Caco-2 (cell line): Measurements from ENCODE around the gene PVR. TPM values are rescaled to one million over a fixed set of nuclear protein-coding genes. Genes with fewer than 3 reads are reported as not detected.

ENCODE experiments used
- BruUV-seq: library from RNA; stranded (reverse); fragments of 400-500 nt; replicated peaks from 2 replicates; lab custom pipeline; 2021; lab: Mats Ljungman, UMichigan
- CTCF ChIA-PET: fragments of 300-600 bp; sonication (Branson Sonifier 250); formaldehyde crosslinking; loops from one replicate; lab custom pipeline; 2022; ENCODE audit warnings: antibody characterized with exemption; lab: Charles Lee
- POLR2A ChIA-PET: fragments of 300-600 bp; sonication (Branson Sonifier 250); formaldehyde crosslinking; loops from one replicate; lab custom pipeline; 2022; ENCODE audit warnings: antibody characterized with exemption; lab: Charles Lee
- DNase-seq, 2 experiments: peaks; one replicate each; pipeline versions ENCODE4 v3.0.0 to v3.0.0-alpha.2; 2020 to 2022
- H3K27me3 ChIP-seq: replicated peaks from 2 replicates; pipeline ENCODE4 v1.6.0; 2011; ENCODE audit warnings: low read length; ENCODE audit not compliant: control insufficient read depth, insufficient read depth
- H3K36me3 ChIP-seq: 2 replicates; pipeline ENCODE4 v1.5.1; 2011; ENCODE audit warnings: low read length; ENCODE audit not compliant: control insufficient read depth, insufficient read depth
- H3K4me1 ChIP-seq: fragments of 250-450 bp; sonication (Bioruptor Pico); 2 replicates; pipeline ENCODE4 v1.5.1; 2020; ENCODE audit warnings: mild to moderate bottlenecking
- H3K4me3 ChIP-seq: 2 replicates; pipeline ENCODE4 v1.5.1; 2011; ENCODE audit warnings: low read depth, mild to moderate bottlenecking, control low read depth, low read length
- H3K9me3 ChIP-seq: fragments of 250-450 bp; sonication (Bioruptor Pico); 2 replicates; pipeline ENCODE4 v1.5.1; 2020; ENCODE audit warnings: mild to moderate bottlenecking, moderate library complexity
- H3K27ac Mint-ChIP-seq: one replicate; pipeline ENCODE4 v1.8.0; 2022; ENCODE audit warnings: mixed read lengths; ENCODE audit not compliant: unreplicated experiment
- H3K27me3 Mint-ChIP-seq: one replicate; pipeline ENCODE4 v1.8.0; 2022; ENCODE audit warnings: mixed read lengths; ENCODE audit not compliant: insufficient read depth, unreplicated experiment
- H3K36me3 Mint-ChIP-seq: one replicate; pipeline ENCODE4 v1.8.0; 2022; ENCODE audit warnings: mild to moderate bottlenecking, mixed read lengths; ENCODE audit not compliant: insufficient read depth, unreplicated experiment
- H3K4me1 Mint-ChIP-seq: one replicate; pipeline ENCODE4 v1.8.0; 2022; ENCODE audit warnings: low read depth, mixed read lengths; ENCODE audit not compliant: unreplicated experiment
- H3K4me3 Mint-ChIP-seq: one replicate; pipeline ENCODE4 v1.8.0; 2022; ENCODE audit warnings: mild to moderate bottlenecking, moderate library complexity, mixed read lengths; ENCODE audit not compliant: unreplicated experiment
- H3K9me3 Mint-ChIP-seq: one replicate; pipeline ENCODE4 v1.8.0; 2022; ENCODE audit warnings: mixed read lengths; ENCODE audit not compliant: unreplicated experiment
- CTCF ChIP-seq, 2 experiments: fragments of 200-600 bp in 1 of 2; IDR thresholded peaks; 1 replicate in 1 of 2; 2 replicates in 1 of 2; pipeline versions ENCODE4 v1.5.1 to v1.8.0; 2011 to 2022; ENCODE audit warnings: antibody characterized with exemption in 1 of 2, control low read depth in 1 of 2, inconsistent platforms in 1 of 2, low read depth in 1 of 2, low read length in 1 of 2, mild to moderate bottlenecking in 1 of 2, moderate library complexity in 1 of 2; ENCODE audit not compliant: insufficient read depth in 1 of 2, severe bottlenecking in 1 of 2, unreplicated experiment in 1 of 2
- intact Hi-C: fragments of 100-400 bp; cut with micrococcal nuclease; formaldehyde crosslinking; loops from one replicate; pipeline ENCODE4 v1.10.0; 2022; ENCODE audit not compliant: unreplicated experiment
- total RNA-seq: library from RNA; stranded (reverse); gene quantifications from 2 replicates; pipeline ENCODE4 v1.2.3, GENCODE V29; 2022

PVR gene
- total RNA-seq, 1 experiment from 2014 or later, result 86.5 TPM

- no peak for DNase-seq
- BruUV-seq, result no TSS peak
- H3K4me1 Mint-ChIP-seq, result peaks cover 37% of the 10 kb centered on the region
- Histone ChIP-seq H3K4me3 (no peak overlapping the region), H3K9me3 (no peaks in the 10 kb centered on the region), H3K36me3 (no peaks in the 10 kb centered on the region), H3K27me3 (no peaks in the 10 kb centered on the region), H3K4me1 (peaks cover 41% of the 10 kb centered on the region)
- no peak for TF ChIP-seq CTCF (IDR thresholded peaks at IDR 0.05; ENCODE audit: insufficient read depth in 1 of 2, low read depth in 1 of 2, low read length in 1 of 2, severe bottlenecking in 1 of 2, unreplicated experiment in 1 of 2)
- no peaks in the 10 kb centered on the region for H3K9me3 Mint-ChIP-seq
- H3K36me3 Mint-ChIP-seq, result no peaks in the 10 kb centered on the region
- no peak overlapping the region for H3K27ac Mint-ChIP-seq
- no peaks in the 10 kb centered on the region for H3K27me3 Mint-ChIP-seq
- POLR2A ChIA-PET, result no interaction called here
- intact Hi-C loops, result no loop called here
- H3K4me3 Mint-ChIP-seq, result no peak overlapping the region
- CTCF ChIA-PET, result no interaction called here
Measured at GRCh38 chr19:44607917-44608316, 35.8 kb upstream of the PVR start.

GRCh38 chr19:44608391-44608821 lies 35.3 kb upstream of the PVR start:
- no TSS peak for BruUV-seq
- POLR2A ChIA-PET, result no interaction called here
- H3K27me3 ChIP-seq, result no peaks in the 10 kb centered on the region
- no peak overlapping the region for H3K27ac Mint-ChIP-seq
- intact Hi-C loops, result no loop called here
- H3K36me3 Mint-ChIP-seq, result no peaks in the 10 kb centered on the region
- peaks cover 41% of the 10 kb centered on the region for H3K4me1 ChIP-seq
- no peaks in the 10 kb centered on the region for H3K9me3 ChIP-seq
- no peaks in the 10 kb centered on the region for H3K9me3 Mint-ChIP-seq
- CTCF ChIA-PET, result no interaction called here
- peaks cover 41% of the 10 kb centered on the region for H3K4me1 Mint-ChIP-seq
- H3K36me3 ChIP-seq, result no peaks in the 10 kb centered on the region
- no peaks in the 10 kb centered on the region for H3K27me3 Mint-ChIP-seq
- no peak for DNase-seq
- no peak for TF ChIP-seq CTCF (IDR thresholded peaks at IDR 0.05; ENCODE audit: insufficient read depth in 1 of 2, low read depth in 1 of 2, low read length in 1 of 2, severe bottlenecking in 1 of 2, unreplicated experiment in 1 of 2)
- H3K4me3 Mint-ChIP-seq, result no peak overlapping the region
- H3K4me3 ChIP-seq, result no peak overlapping the region

- ChIA-PET CTCF (no interaction called here), POLR2A (no interaction called here)
- peaks cover 41% of the 10 kb centered on the region for H3K4me1 ChIP-seq
- Mint-ChIP-seq H3K9me3 (no peaks in the 10 kb centered on the region), H3K27ac (no peak overlapping the region), H3K36me3 (no peaks in the 10 kb centered on the region), H3K4me3 (no peak overlapping the region), H3K27me3 (no peaks in the 10 kb centered on the region), H3K4me1 (peaks cover 46% of the 10 kb centered on the region)
- BruUV-seq, result no TSS peak
- no peaks in the 10 kb centered on the region for H3K27me3 ChIP-seq
- TF ChIP-seq CTCF (IDR thresholded peaks at IDR 0.05; ENCODE audit: insufficient read depth in 1 of 2, low read depth in 1 of 2, low read length in 1 of 2, severe bottlenecking in 1 of 2, unreplicated experiment in 1 of 2), result no peak
- DNase-seq, result no peak
- no peaks in the 10 kb centered on the region for H3K9me3 ChIP-seq
- H3K36me3 ChIP-seq, result no peaks in the 10 kb centered on the region
- intact Hi-C loops, result no loop called here
- no peak overlapping the region for H3K4me3 ChIP-seq
Measured at GRCh38 chr19:44609219-44609618, 34.5 kb upstream of the PVR start.
